ENCODE results near the gene NFS1. TPM values are rescaled to one million over a fixed set of nuclear protein-coding genes. Genes with fewer than 3 reads are reported as not detected.

The NFS1 gene
- total RNA-seq, 1 experiment from 2014 or later: 75.8 TPM

- TF ChIP-seq CTCF (conservative IDR thresholded peaks at IDR 0.05; ENCODE audit: low read depth, low read length): no peak
- no peak for TF ChIP-seq EZH2phosphoT487 (IDR thresholded peaks at IDR 0.05; ENCODE audit: borderline replicate concordance, low read length)
- TF ChIP-seq EZH2 (IDR thresholded peaks at IDR 0.05; ENCODE audit: low read length, unreplicated experiment): no peak
- Histone ChIP-seq H3K36me3 (ENCODE audit: low read depth, low read length) (peaks cover 16% of the 10 kb centered on the region), H3K9me3 (ENCODE audit: low read length) (no peaks in the 10 kb centered on the region), H3K27ac (ENCODE audit: low read length) (no peak overlapping the region), H3K27me3 (ENCODE audit: low read length) (no peaks in the 10 kb centered on the region), H3K4me2 (ENCODE audit: low read length) (peak overlapping the region; percentile 97), H3K79me2 (ENCODE audit: low read length) (peaks cover 98% of the 10 kb centered on the region), H2AFZ (ENCODE audit: low read length) (no peak overlapping the region), H3K9ac (ENCODE audit: low read length) (no peak overlapping the region), H3K4me1 (ENCODE audit: insufficient read depth, low read length) (peaks cover 33% of the 10 kb centered on the region), H4K20me1 (ENCODE audit: low read length) (peaks cover 81% of the 10 kb centered on the region), H3K4me3 (ENCODE audit: low read length) (peak overlapping the region; percentile 79), H3F3A (ENCODE audit: low read length, unreplicated experiment) (peaks cover 3% of the 10 kb centered on the region), H3K9me2 (replicated peaks; ENCODE audit: low read length) (no peaks in the 10 kb centered on the region)
- DNase-seq (no peak), ATAC-seq (no peak)
- no TSS peak for BruUV-seq (replicated peaks)
- intact Hi-C loops (cut with micrococcal nuclease): loop anchor here (10.0 kb wide), 1 partner anchor 146 kb away; no protein-coding TSS in a partner anchor
- ChIA-PET POLR2A (ENCODE audit: unreplicated experiment) (no interaction called here), CTCF (no interaction called here)
These were observed 38.8 kb downstream of the NFS1 start for GRCh38 chr20:35660122-35660937.

DNA sequence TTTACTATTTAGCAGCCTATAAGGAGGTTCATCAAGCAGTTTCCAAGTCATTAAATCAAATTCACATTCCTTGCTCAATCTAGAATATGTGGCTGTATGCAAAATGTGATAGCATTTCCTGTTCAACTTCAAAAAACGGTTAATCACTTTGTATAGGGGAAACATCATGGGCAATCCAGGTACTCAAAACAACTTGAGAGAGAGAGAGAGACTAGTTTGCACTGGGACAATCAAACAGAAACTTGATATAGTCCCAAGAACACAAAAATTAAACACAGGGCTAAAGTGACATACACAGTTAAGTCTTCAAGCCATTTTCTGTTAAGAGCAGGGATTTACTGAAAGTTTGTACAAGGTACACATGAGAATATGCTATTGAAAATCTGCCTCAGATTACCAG lies 41.9 kb downstream of the NFS1 start:
- Histone ChIP-seq H3K4me3 (ENCODE audit: low read length) (no peak overlapping the region), H4K20me1 (ENCODE audit: low read length) (peaks cover 93% of the 10 kb centered on the region), H2AFZ (ENCODE audit: low read length) (no peak overlapping the region), H3K27me3 (ENCODE audit: low read length) (no peaks in the 10 kb centered on the region), H3K4me2 (ENCODE audit: low read length) (no peak overlapping the region), H3F3A (ENCODE audit: low read length, unreplicated experiment) (peaks cover 3% of the 10 kb centered on the region), H3K9me2 (replicated peaks; ENCODE audit: low read length) (no peaks in the 10 kb centered on the region), H3K36me3 (ENCODE audit: low read depth, low read length) (peaks cover 46% of the 10 kb centered on the region), H3K4me1 (ENCODE audit: insufficient read depth, low read length) (peaks cover 25% of the 10 kb centered on the region), H3K9me3 (ENCODE audit: low read length) (no peaks in the 10 kb centered on the region), H3K79me2 (ENCODE audit: low read length) (peaks cover 100% of the 10 kb centered on the region), H3K9ac (ENCODE audit: low read length) (no peak overlapping the region), H3K27ac (ENCODE audit: low read length) (no peak overlapping the region)
- TF ChIP-seq CTCF (conservative IDR thresholded peaks at IDR 0.05; ENCODE audit: low read depth, low read length): no peak
- TF ChIP-seq EZH2 (IDR thresholded peaks at IDR 0.05; ENCODE audit: low read length, unreplicated experiment): no peak
- no peak for TF ChIP-seq EZH2phosphoT487 (IDR thresholded peaks at IDR 0.05; ENCODE audit: borderline replicate concordance, low read length)
- intact Hi-C loops (cut with micrococcal nuclease): no loop called here
- DNase-seq (no peak), ATAC-seq (no peak)
- ChIA-PET POLR2A (ENCODE audit: unreplicated experiment) (no interaction called here), CTCF (no interaction called here)
- BruUV-seq (replicated peaks): no TSS peak

- DNase-seq (no peak), ATAC-seq (no peak)
- no peak overlapping the region for H3K9ac ChIP-seq (ENCODE audit: low read length)
- no peak overlapping the region for H3K4me2 ChIP-seq (ENCODE audit: low read length)
- no peak overlapping the region for H3K27ac ChIP-seq (ENCODE audit: low read length)
- H3K4me3 ChIP-seq (ENCODE audit: low read length): no peak overlapping the region
- H3K9me2 ChIP-seq (replicated peaks; ENCODE audit: low read length): no peaks in the 10 kb centered on the region
- no peak for TF ChIP-seq EZH2phosphoT487 (IDR thresholded peaks at IDR 0.05; ENCODE audit: borderline replicate concordance, low read length)
- TF ChIP-seq CTCF (conservative IDR thresholded peaks at IDR 0.05; ENCODE audit: low read depth, low read length): no peak
- no peak for TF ChIP-seq EZH2 (IDR thresholded peaks at IDR 0.05; ENCODE audit: low read length, unreplicated experiment)
- H2AFZ ChIP-seq (ENCODE audit: low read length): no peak overlapping the region
- no peaks in the 10 kb centered on the region for H3K27me3 ChIP-seq (ENCODE audit: low read length)
- H3K9me3 ChIP-seq (ENCODE audit: low read length): no peaks in the 10 kb centered on the region
- H3K36me3 ChIP-seq (ENCODE audit: low read depth, low read length): peaks cover 56% of the 10 kb centered on the region
- CTCF ChIA-PET: no interaction called here
- no TSS peak for BruUV-seq (replicated peaks)
- peaks cover 3% of the 10 kb centered on the region for H3F3A ChIP-seq (ENCODE audit: low read length, unreplicated experiment)
- peaks cover 81% of the 10 kb centered on the region for H4K20me1 ChIP-seq (ENCODE audit: low read length)
- peaks cover 100% of the 10 kb centered on the region for H3K79me2 ChIP-seq (ENCODE audit: low read length)
- POLR2A ChIA-PET (ENCODE audit: unreplicated experiment): no interaction called here
- no peaks in the 10 kb centered on the region for H3K4me1 ChIP-seq (ENCODE audit: insufficient read depth, low read length)
- intact Hi-C loops (cut with micrococcal nuclease): no loop called here
These were observed 44.7 kb downstream of the NFS1 start for GRCh38 chr20:35654415-35654814.

Data from PC-3 (cell line).